SK-N-SH (cell line): ENCODE data around the gene C6orf120.

Source experiments
- RFX5 ChIP-seq: IDR thresholded peaks from 2 replicates; pipeline ENCODE4 v1.6.1; 2012; ENCODE audit warnings: mild to moderate bottlenecking, improper control_type of control experiment, low read length
- SIN3A ChIP-seq: IDR thresholded peaks from 2 replicates; pipeline ENCODE4 v1.6.1; 2012; ENCODE audit warnings: low read depth, mild to moderate bottlenecking, low read length, moderate library complexity, borderline replicate concordance
- TEAD4 ChIP-seq: IDR thresholded peaks from 2 replicates; pipeline ENCODE4 v1.4.0; 2012; ENCODE audit warnings: mild to moderate bottlenecking, borderline replicate concordance; ENCODE audit not compliant: insufficient read depth
- YY1 ChIP-seq: IDR thresholded peaks from 2 replicates; pipeline ENCODE4 v1.4.0; 2012; ENCODE audit warnings: low read depth, mild to moderate bottlenecking
- TF ChIP-seq, protein P1 (sequence below): IDR thresholded peaks from 2 replicates; pipeline ENCODE4 v1.6.1; 2012; ENCODE audit warnings: mild to moderate bottlenecking, low read depth, low read length, moderate library complexity
- TF ChIP-seq, protein P2 (sequence below): fragments of 200-600 bp; sonication (generic); IDR thresholded peaks from 2 replicates; pipeline ENCODE4 v1.6.1; 2017; ENCODE audit warnings: antibody characterized with exemption, mild to moderate bottlenecking, moderate library complexity
- TF ChIP-seq, protein P3 (sequence below): fragments of 150-350 bp; IDR thresholded peaks from 2 replicates; pipeline ENCODE4 v1.6.1; 2016; ENCODE audit warnings: mild to moderate bottlenecking, low read depth, low read length

DNA sequence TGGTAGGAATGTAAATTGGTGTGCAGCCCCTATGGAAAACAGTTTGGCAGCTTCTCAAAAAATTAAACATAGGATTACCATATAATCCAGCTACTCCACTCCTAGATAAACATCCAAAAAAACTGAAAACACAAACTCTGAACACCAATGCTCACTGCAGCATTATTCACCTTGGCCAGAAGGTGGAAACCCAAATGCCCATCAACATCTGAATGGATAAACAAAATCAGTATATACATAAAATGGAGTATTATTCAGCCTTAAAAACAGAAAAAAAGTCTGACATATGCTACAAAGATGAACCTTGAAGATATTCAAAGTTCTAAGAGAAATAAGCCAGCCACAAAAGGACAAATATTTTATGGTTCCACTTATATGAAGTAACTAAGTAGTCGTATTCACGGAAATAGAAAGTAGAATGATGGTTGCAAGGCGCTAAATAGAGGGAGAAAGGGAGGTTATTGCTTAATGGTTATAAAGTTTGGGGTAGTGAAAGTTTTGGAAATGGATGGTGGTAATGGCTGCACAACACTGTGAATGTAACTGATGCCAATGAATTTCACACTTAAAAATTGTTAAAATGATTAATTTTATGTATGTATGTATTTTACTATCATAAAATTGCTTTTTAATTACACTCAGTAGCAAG, 18.4 kb downstream of the C6orf120 start:
- TF ChIP-seq, protein P1, sequence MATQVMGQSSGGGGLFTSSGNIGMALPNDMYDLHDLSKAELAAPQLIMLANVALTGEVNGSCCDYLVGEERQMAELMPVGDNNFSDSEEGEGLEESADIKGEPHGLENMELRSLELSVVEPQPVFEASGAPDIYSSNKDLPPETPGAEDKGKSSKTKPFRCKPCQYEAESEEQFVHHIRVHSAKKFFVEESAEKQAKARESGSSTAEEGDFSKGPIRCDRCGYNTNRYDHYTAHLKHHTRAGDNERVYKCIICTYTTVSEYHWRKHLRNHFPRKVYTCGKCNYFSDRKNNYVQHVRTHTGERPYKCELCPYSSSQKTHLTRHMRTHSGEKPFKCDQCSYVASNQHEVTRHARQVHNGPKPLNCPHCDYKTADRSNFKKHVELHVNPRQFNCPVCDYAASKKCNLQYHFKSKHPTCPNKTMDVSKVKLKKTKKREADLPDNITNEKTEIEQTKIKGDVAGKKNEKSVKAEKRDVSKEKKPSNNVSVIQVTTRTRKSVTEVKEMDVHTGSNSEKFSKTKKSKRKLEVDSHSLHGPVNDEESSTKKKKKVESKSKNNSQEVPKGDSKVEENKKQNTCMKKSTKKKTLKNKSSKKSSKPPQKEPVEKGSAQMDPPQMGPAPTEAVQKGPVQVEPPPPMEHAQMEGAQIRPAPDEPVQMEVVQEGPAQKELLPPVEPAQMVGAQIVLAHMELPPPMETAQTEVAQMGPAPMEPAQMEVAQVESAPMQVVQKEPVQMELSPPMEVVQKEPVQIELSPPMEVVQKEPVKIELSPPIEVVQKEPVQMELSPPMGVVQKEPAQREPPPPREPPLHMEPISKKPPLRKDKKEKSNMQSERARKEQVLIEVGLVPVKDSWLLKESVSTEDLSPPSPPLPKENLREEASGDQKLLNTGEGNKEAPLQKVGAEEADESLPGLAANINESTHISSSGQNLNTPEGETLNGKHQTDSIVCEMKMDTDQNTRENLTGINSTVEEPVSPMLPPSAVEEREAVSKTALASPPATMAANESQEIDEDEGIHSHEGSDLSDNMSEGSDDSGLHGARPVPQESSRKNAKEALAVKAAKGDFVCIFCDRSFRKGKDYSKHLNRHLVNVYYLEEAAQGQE, result no peak
- TF ChIP-seq, protein P2, sequence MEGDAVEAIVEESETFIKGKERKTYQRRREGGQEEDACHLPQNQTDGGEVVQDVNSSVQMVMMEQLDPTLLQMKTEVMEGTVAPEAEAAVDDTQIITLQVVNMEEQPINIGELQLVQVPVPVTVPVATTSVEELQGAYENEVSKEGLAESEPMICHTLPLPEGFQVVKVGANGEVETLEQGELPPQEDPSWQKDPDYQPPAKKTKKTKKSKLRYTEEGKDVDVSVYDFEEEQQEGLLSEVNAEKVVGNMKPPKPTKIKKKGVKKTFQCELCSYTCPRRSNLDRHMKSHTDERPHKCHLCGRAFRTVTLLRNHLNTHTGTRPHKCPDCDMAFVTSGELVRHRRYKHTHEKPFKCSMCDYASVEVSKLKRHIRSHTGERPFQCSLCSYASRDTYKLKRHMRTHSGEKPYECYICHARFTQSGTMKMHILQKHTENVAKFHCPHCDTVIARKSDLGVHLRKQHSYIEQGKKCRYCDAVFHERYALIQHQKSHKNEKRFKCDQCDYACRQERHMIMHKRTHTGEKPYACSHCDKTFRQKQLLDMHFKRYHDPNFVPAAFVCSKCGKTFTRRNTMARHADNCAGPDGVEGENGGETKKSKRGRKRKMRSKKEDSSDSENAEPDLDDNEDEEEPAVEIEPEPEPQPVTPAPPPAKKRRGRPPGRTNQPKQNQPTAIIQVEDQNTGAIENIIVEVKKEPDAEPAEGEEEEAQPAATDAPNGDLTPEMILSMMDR, result peak; percentile 29; the same call in 1 of the 2 replicates
- TF ChIP-seq, protein P3, sequence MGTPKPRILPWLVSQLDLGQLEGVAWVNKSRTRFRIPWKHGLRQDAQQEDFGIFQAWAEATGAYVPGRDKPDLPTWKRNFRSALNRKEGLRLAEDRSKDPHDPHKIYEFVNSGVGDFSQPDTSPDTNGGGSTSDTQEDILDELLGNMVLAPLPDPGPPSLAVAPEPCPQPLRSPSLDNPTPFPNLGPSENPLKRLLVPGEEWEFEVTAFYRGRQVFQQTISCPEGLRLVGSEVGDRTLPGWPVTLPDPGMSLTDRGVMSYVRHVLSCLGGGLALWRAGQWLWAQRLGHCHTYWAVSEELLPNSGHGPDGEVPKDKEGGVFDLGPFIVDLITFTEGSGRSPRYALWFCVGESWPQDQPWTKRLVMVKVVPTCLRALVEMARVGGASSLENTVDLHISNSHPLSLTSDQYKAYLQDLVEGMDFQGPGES, result no peak
- TF ChIP-seq RFX5, result no peak
- no peak for TF ChIP-seq YY1
- TF ChIP-seq TEAD4, result no peak
- no peak for TF ChIP-seq SIN3A
